Thyroid gland (tissue), 4 donors: Measurements from ENCODE around the gene SEC23IP.

Experiments used
- POLR2A ChIP-seq, 2 donors: fragments of 450-650 bp; IDR thresholded peaks; one replicate each; pipeline ENCODE4 v1.6.1; 2017; ENCODE audit warnings: antibody characterized with exemption in 2 of 2, mild to moderate bottlenecking in 2 of 2, moderate library complexity in 1 of 2
- TF ChIP-seq, protein P1 (sequence below), 6 experiments: fragments of 200-600 bp in 3 of 6; fragments of 450-650 bp in 3 of 6; sonication (generic) in 3 of 6; IDR thresholded peaks; one replicate each; pipeline ENCODE4 v1.5.1; 2016 to 2019; ENCODE audit warnings: antibody characterized with exemption in 6 of 6, mild to moderate bottlenecking in 2 of 6, inconsistent platforms in 1 of 6, moderate library complexity in 1 of 6

DNA sequence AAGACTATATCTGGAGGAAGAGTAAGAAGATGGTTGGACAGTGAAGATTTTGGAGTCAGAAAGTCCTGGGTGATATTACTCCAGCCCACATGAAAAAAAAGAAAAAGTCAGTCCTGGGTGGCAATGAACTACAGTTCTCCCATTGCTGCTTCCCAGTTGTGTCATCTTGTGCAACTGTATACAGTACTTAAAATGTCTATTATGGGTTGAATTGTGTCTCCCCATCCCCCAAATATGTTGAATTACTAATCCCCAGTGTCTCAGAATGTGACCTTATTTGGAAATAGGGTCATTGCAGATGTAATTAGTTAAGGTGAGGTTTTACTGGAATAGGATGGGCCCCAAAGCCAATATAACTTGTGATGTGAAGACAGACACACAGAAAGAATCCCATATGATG is 15.6 kb downstream of the SEC23IP start:
- TF ChIP-seq, protein P1, sequence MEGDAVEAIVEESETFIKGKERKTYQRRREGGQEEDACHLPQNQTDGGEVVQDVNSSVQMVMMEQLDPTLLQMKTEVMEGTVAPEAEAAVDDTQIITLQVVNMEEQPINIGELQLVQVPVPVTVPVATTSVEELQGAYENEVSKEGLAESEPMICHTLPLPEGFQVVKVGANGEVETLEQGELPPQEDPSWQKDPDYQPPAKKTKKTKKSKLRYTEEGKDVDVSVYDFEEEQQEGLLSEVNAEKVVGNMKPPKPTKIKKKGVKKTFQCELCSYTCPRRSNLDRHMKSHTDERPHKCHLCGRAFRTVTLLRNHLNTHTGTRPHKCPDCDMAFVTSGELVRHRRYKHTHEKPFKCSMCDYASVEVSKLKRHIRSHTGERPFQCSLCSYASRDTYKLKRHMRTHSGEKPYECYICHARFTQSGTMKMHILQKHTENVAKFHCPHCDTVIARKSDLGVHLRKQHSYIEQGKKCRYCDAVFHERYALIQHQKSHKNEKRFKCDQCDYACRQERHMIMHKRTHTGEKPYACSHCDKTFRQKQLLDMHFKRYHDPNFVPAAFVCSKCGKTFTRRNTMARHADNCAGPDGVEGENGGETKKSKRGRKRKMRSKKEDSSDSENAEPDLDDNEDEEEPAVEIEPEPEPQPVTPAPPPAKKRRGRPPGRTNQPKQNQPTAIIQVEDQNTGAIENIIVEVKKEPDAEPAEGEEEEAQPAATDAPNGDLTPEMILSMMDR (IDR thresholded peaks at IDR 0.05): no peak
- no peak for TF ChIP-seq POLR2A (IDR thresholded peaks at IDR 0.05)
